NCI-H2196 (cell line): ENCODE measurements around the gene CD320.
"Not testable (repeated sequence)": the region's sequence is repeated elsewhere in the genome, so short reads cannot be mapped to it uniquely, and the experiment has no call there.

ENCODE experiments used
- DNase-seq: peaks from one replicate; lab custom pipeline; 2025; ENCODE audit not compliant: unreplicated experiment; lab: John Stamatoyannopoulos, UW

CD320 gene

GRCh38 chr19:8310342-8311055 lies 2.3 kb upstream of the CD320 start:
- no peak for DNase-seq

GRCh38 chr19:8308891-8309291 lies 733 bp upstream of the CD320 start:
- no peak for DNase-seq

GRCh38 chr19:8307400-8307964 lies 676 bp downstream of the CD320 start:
- DNase-seq = no peak

- DNase-seq = no peak
Measured at GRCh38 chr19:8306235-8307054, 1.7 kb downstream of the CD320 start.

- DNase-seq = no peak
Measured at GRCh38 chr19:8305798-8306197, 2.4 kb downstream of the CD320 start.

GRCh38 chr19:8304841-8305621 lies 3.1 kb downstream of the CD320 start:
- peak; percentile 40 for DNase-seq

GRCh38 chr19:8302734-8303133 lies 5.4 kb downstream of the CD320 start:
- no peak for DNase-seq

GRCh38 chr19:8302357-8302691 lies 5.8 kb downstream of the CD320 start:
- DNase-seq = peak; percentile 17

- DNase-seq = not testable (repeated sequence)
Measured at GRCh38 chr19:8291337-8291736, 16.8 kb downstream of the CD320 start.

- not testable (repeated sequence) for DNase-seq
Measured at GRCh38 chr19:8276508-8276907, 31.6 kb downstream of the CD320 start.

- no peak for DNase-seq
Measured at GRCh38 chr19:8269724-8270123, 38.4 kb downstream of the CD320 start.

GRCh38 chr19:8265872-8266271 lies 42.3 kb downstream of the CD320 start:
- no peak for DNase-seq

GRCh38 chr19:8264248-8264647 lies 43.9 kb downstream of the CD320 start:
- DNase-seq = not testable (repeated sequence)

GRCh38 chr19:8262431-8262830 lies 45.7 kb downstream of the CD320 start:
- no peak for DNase-seq

- DNase-seq = no peak
Measured at GRCh38 chr19:8261881-8262280, 46.3 kb downstream of the CD320 start.

GRCh38 chr19:8261347-8261746 lies 46.8 kb downstream of the CD320 start:
- DNase-seq = no peak

- DNase-seq = no peak
Measured at GRCh38 chr19:8259922-8260247, 48.3 kb downstream of the CD320 start.

GRCh38 chr19:8259142-8259921 lies 48.8 kb downstream of the CD320 start:
- DNase-seq = no peak

GRCh38 chr19:8257052-8257443 lies 51.1 kb downstream of the CD320 start:
- DNase-seq = no peak

- DNase-seq = no peak
Measured at GRCh38 chr19:8256276-8257051, 51.7 kb downstream of the CD320 start.
